Amniotic epithelial cell (primary cell): ENCODE measurements around the gene KIF16B.
A peak's percentile ranks its signal among the peaks of the same experiment; 100 is the strongest.

Experiments used
- DNase-seq: peaks from one replicate; pipeline ENCODE4 v3.0.0-alpha.2; 2010; ENCODE audit warnings: low read depth

The KIF16B gene

GRCh38 chr20:16395366-16395765, 177.9 kb downstream of the KIF16B start:
- DNase-seq, result no peak

- DNase-seq, result no peak
These were observed 178.5 kb downstream of the KIF16B start for GRCh38 chr20:16394784-16395183.

GRCh38 chr20:16393836-16394235, 179.4 kb downstream of the KIF16B start:
- DNase-seq, result no peak

- DNase-seq, result no peak
These were observed 180.0 kb downstream of the KIF16B start for GRCh38 chr20:16393297-16393696.

- no peak for DNase-seq
These were observed 180.9 kb downstream of the KIF16B start for GRCh38 chr20:16392346-16392745.

GRCh38 chr20:16390991-16391390, 182.3 kb downstream of the KIF16B start:
- DNase-seq, result no peak

GRCh38 chr20:16388731-16389130, 184.5 kb downstream of the KIF16B start:
- no peak for DNase-seq

- no peak for DNase-seq
These were observed 185.6 kb downstream of the KIF16B start for GRCh38 chr20:16387666-16388065.

GRCh38 chr20:16385891-16386290, 187.4 kb downstream of the KIF16B start:
- DNase-seq, result peak; percentile 13

GRCh38 chr20:16385462-16385861, 187.8 kb downstream of the KIF16B start:
- no peak for DNase-seq

GRCh38 chr20:16381444-16381843, 191.8 kb downstream of the KIF16B start:
- peak; percentile 9 for DNase-seq

- no peak for DNase-seq
These were observed 194.4 kb downstream of the KIF16B start for GRCh38 chr20:16378712-16379370.

- DNase-seq, result no peak
These were observed 195.1 kb downstream of the KIF16B start for GRCh38 chr20:16378122-16378521.

GRCh38 chr20:16369441-16369840, 203.8 kb downstream of the KIF16B start:
- DNase-seq, result no peak

- peak; percentile 44 for DNase-seq
These were observed 204.5 kb downstream of the KIF16B start for GRCh38 chr20:16368645-16369292.

- DNase-seq, result no peak
These were observed 205.2 kb downstream of the KIF16B start for GRCh38 chr20:16367948-16368560.

- DNase-seq, result no peak
These were observed 206.7 kb downstream of the KIF16B start for GRCh38 chr20:16366529-16366928.

GRCh38 chr20:16364320-16364687, 208.9 kb downstream of the KIF16B start:
- DNase-seq, result no peak

- peak; percentile 3 for DNase-seq
These were observed 209.5 kb downstream of the KIF16B start for GRCh38 chr20:16363506-16364319.

GRCh38 chr20:16362642-16363041, 210.6 kb downstream of the KIF16B start:
- DNase-seq, result peak; percentile 41

GRCh38 chr20:16360668-16361067, 212.6 kb downstream of the KIF16B start:
- DNase-seq, result no peak

GRCh38 chr20:16353417-16353781, 219.8 kb downstream of the KIF16B start:
- no peak for DNase-seq
